GM20000 (cell line): ENCODE measurements around the gene CBR4.

Experiments used
- DNase-seq: peaks from one replicate; pipeline ENCODE4 v3.0.0; 2012; ENCODE audit warnings: low spot score
- CTCF ChIP-seq: IDR thresholded peaks from 2 replicates; pipeline ENCODE4 v1.5.1; 2012; ENCODE audit warnings: mild to moderate bottlenecking, control low read depth; ENCODE audit errors: extremely low read depth, missing control alignments

CBR4 gene

DNA sequence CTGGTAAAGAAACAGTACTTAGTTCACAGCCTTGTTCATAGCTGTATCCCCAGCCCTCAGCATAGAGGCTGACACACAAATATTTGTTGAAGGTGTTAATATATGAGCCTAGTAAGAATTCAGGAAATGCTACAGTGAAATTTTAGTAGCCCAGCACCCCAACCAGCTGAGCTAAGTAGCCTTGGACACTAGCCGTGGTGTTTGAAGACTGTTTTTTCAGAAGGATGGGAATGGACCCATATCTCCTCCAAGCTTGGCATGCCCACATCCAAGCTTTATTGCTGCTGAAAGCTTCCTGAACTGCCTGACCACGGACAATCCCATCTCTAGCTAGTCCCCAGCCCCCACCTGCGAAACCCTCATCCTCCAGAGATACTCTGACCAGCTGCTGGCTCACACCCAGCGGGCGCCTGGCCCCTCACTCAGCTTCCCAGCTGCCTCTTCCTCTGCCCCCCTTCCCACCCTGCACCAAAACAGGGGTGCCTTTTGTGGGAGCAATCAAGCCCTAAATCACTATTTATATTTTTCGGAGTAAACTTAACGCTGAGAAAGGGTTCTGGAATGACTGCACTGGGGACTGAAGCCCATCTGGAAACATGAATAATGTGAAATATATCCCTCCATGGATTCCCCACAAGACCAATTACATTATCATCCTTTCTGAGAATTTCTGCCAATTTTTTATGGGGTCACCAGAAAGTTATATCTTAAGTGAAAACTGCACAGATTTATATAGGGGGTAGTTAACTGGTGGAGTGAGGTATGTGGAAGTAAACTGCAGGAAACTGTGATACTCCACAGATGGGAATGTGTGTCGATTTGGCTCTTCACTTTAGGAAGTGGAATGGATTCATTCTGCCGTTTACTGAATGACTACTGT, 41.1 kb upstream of the CBR4 start:
- DNase-seq: no peak
- no peak for TF ChIP-seq CTCF

- no peak for DNase-seq
- no peak for TF ChIP-seq CTCF
Observed at GRCh38 chr4:169050284-169050683, 40.2 kb upstream of the CBR4 start.

- DNase-seq: no peak
- TF ChIP-seq CTCF: no peak
Observed at GRCh38 chr4:169048868-169049414, 38.9 kb upstream of the CBR4 start.

GRCh38 chr4:169047956-169048355, 37.9 kb upstream of the CBR4 start:
- TF ChIP-seq CTCF: no peak
- no peak for DNase-seq

DNA sequence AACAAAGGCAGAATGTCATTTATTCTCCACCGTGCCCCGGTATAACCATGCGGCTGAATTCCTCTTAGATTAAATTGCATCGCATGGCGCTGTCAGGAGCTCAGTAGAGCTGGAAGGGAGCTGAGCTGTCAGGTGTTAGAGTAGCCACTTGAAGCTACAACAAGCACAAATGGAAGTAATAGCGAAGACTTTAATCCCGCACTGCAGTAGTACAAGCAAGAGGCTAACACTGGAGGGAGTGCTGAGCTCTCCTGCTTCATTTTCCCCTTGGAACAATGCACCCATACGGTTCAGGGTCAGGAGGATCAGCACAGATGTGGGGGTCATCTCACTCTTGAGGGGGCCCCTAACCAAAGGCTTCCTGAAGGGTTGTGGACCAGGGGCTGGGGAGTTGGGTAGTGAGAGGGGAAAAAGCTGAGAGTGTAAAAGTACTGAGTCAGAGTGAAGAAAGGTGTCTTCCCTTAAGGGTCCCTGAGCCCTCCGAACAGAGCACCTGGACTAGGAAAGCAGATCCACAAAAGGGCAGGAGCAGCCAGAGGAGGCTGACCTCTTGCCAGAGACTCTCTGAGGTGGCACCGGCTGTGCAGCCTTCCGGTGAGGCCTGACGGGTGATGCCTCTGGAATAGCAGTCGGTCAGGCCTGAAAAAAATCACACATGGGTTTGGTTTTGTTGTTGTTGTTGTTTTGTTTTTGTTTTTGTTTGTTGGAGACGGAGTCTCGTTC, 36.0 kb upstream of the CBR4 start:
- no peak for DNase-seq
- TF ChIP-seq CTCF: no peak

- no peak for DNase-seq
- no peak for TF ChIP-seq CTCF
Observed at GRCh38 chr4:169044714-169045447, 34.8 kb upstream of the CBR4 start.

- TF ChIP-seq CTCF: no peak
- DNase-seq: no peak
Observed at GRCh38 chr4:169042608-169043007, 32.6 kb upstream of the CBR4 start.
